H54 (cell line): ENCODE data around the gene COL23A1.

ENCODE experiments used
- DNase-seq: peaks from one replicate; pipeline ENCODE4 v3.0.0; 2011; ENCODE audit warnings: low spot score, mixed read lengths; ENCODE audit not compliant: insufficient read length
- FAIRE-seq: peaks from 3 replicates; lab custom pipeline; 2011; peaks lifted over from hg19 to GRCh38; lab: Jason Lieb, UNC
- POLR2A ChIP-seq: IDR thresholded peaks from 2 replicates; pipeline ENCODE4 v1.6.1; 2011; ENCODE audit warnings: low read depth, mild to moderate bottlenecking, low read length

The COL23A1 gene

DNA sequence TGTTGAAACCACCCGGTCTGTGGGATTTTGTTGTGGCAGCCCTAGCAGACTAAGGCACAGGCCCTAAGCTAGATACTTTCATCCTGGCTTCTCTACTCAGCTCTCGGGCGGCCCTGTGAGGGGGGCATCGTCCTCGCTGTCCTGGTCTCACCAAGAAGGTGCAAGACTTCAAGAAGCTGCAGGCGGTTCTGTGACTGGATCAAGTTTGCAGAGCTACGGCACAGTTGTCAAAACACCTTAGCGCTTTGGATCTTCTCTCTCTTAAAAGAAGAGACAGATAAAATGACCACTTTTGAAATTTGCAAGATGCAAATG lies 238.2 kb downstream of the COL23A1 start:
- FAIRE-seq (no peak), DNase-seq (no peak)
- TF ChIP-seq POLR2A, result no peak

DNA sequence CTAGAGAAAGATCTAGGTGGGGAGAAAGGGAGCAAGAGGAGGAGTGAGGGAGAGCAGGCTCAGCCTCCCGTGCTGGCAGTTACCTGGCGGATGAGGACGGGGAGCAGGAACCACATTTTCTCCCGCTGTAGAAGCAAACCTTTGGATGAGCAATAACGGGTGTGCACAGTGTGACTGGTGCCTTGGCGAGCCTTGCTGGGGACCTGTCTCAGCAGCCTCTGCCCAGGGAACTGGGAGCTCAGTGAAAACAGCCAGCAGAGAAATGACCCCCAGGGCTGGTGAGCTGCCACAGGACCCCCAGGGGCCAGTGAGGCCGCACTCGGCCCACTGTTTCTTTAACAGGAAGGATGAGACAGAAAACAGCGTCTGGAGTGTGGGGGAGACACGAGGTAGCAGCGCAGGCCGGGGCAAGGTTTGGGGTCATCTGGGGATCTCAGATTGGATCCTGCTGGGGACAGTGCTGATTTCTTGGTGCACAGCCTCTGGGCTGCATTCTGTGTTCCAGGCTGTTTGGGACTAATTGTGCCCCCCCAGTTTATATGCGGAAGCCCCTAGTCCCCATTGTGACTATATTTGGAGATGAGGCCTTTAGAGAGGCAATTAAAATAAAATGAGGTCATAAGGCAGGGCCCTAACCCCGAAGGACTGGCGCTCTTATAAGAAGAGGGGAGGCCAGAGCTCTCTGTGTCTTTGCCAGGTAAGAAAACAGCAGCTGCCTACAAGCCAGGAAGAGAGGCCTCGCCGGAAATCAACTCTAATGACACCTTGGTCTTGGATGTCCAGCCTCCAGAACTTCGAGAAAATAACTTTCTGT lies 238.8 kb downstream of the COL23A1 start:
- no peak for TF ChIP-seq POLR2A
- no peak for DNase-seq
- no peak for FAIRE-seq

DNA sequence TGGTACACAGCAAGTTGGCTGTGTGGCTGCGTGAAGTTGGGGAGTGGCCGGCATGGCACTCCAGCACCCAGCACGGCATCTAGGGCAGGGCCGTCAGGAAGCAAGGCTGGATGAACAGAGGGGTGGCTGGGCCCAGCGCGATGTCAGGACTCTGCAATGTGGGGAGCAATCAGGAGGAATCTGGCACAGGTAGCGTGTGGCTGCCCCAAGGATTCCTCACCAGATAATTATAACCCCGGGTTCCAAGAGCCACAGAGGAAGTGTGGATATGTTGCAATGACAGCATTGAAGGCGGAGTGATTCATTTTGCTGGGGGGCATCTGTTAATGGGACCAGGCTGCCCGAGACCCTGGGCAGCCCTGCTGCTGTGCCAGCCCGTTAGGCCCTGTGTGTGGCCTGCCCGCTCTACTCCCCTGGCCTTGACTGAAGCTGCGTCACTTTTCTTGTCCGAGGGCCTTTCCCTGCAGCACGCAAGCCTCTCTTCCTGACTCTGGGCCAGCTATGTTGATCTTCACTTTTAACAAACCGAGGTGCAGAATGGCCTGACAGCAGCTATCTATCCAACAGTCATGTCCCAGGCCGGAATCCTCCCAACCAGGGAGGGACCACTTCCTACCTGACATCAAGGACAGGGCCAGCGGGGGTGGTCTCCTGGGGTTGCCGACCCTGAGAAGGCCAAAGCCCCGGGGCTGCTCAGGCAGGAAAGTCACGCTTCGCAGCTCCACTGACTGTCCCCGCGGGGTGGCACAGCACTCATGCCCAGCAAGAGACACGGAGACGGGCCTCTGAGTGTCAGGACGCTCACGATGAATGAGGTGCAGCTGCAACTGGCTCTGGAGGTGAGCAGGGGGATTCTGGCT lies 239.6 kb downstream of the COL23A1 start:
- no peak for FAIRE-seq
- DNase-seq, result no peak
- TF ChIP-seq POLR2A, result no peak

DNA sequence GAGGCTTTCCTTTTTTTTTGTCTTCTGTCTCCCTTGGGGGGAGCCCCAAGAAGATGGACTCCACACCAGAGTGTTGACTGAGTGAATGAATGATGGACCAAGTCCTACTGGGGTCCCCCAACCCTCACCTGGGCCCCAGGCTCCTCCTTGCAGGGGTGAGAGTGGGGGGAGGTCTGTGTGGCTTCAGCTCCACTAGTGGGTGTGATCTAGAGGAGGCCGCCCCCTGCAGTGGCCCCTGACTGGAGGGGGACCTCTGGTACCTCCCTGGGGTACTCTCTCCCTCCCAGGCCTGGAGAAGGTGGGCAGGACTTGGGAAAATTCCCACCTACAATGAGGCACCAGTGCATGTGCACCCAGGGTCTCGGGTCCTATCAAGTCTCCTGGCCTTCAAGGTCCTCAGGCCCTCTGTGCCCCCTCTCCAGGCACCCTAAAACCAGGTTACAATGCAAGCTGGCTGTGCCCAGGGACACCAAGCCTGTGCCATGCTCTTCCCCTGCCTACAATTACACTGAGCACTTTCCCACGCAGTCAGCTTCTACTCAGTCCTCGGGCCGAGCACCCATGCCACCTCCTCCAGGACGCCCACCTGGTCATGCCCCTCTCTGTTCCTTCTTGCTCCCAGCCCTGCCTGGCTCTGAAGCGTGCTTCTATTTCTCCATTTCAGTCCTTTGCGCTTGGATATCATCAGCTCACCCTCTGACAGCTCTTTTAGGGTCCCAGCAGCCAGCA lies 240.4 kb downstream of the COL23A1 start:
- FAIRE-seq, result no peak
- TF ChIP-seq POLR2A, result no peak

DNA sequence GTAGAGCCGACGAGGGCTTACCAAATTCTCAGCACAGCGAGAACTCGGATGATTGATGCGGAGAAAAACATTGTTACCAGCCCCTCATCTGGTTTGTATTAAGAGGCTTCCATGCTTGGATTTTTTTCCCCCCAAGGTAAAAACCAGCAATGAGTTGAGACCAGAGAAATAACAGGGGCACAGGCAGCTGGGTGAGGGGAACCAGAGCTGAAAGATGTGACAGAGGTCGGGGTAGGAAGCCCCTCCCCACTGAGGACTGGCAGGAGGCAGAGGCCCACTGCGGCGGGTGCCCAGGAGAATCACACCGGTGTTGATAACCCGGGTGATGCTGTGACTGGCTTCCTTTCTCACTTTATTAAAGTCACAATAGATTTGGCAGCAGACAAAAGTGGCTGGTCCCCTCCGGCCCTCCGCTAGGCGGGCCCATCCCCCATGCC lies 241.1 kb downstream of the COL23A1 start:
- DNase-seq (no peak), FAIRE-seq (no peak)
- no peak for TF ChIP-seq POLR2A

More for the DNA sequence above, 240.4 kb downstream of the COL23A1 start:
- DNase-seq, result no peak

DNA sequence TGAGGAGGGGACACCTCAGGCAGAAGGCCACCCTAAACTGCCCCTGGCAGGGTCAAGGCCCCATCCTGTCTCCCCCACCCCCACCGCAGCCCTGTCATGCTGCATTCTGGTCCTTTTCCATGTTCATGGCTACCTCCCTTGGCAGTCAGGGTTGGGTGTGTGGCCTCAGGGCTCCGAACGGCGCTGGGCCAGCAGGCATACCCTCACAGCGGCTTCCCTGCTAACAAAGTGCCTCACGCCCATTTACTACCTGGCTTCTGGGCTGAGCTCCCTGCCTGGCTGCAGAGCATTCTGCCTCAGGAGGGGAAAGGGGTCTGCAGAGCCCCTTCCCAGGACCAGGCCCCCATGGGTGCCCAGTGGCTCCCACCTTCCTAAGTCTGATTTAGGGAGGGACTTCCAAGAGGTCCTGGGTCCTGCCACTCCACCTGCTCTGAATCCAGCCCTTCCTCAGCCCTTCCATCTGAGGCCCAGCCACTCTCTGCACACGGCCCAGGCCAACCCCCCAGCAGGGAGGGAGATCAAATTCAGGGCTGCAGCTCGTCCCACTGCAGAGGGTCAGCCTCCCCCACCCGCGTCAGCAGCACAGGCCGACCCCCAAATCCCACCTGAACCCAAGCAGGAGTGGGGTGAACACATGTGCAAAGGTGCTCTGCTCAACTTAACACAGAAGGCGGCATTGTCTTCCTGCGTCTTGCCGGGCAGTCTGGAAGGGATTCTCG lies 241.7 kb downstream of the COL23A1 start:
- no peak for DNase-seq
- TF ChIP-seq POLR2A, result no peak
- FAIRE-seq, result no peak

DNA sequence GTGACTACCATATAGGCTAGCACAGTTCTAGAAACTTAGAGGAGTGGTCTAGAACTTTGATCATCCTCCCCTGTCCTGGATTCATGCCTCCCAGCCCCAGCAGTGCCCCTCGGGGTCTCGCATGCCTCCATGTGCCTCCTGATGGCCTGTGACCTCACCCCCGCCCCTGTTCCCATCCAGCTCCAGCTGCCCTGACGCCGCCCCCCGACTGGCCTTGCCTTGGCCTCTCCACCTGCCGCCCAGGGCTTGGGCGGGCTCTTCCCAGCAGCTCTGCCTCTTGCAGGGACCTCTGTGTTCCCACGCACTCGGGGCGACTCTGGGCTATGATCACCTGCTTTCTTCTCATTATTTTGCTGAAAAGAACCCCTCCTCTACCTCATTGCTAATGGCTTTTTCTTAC lies 242.2 kb downstream of the COL23A1 start:
- FAIRE-seq (no peak), DNase-seq (no peak)
- TF ChIP-seq POLR2A, result no peak

DNA sequence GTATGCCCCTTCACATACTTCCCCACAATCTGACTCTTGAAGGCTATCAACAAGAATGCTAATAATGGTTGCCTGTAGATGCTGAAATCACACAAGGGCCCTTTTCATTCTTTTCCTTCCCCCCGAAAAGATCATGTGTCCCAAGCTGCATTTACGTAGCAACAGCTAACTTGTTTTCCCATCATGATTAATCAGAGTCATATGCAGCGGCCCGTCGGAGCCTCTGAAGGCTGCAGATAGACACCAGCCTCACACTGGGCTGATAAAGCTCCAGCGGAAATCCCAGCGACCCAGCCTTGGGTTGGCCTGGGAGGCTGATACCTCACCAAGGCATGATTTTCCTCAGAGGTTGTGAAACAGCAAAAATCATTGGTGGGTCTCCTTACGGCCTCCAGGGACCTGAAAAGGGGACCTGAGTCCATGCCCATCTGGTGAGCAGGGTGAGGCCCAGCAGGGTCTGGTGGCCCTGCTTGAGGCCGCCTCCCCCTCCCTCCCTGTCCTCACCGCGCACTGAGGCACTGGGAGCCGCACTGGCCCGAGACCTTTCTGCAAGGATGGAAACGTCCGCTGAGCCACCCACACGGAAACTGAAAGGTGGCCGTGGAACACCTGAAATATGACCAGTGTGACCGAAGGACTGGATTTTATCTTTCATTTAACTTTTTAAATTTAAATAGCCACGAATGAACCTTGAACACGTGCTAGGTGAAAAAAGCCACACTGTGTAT lies 243.4 kb downstream of the COL23A1 start:
- TF ChIP-seq POLR2A, result no peak
- FAIRE-seq (no peak), DNase-seq (no peak)

DNA sequence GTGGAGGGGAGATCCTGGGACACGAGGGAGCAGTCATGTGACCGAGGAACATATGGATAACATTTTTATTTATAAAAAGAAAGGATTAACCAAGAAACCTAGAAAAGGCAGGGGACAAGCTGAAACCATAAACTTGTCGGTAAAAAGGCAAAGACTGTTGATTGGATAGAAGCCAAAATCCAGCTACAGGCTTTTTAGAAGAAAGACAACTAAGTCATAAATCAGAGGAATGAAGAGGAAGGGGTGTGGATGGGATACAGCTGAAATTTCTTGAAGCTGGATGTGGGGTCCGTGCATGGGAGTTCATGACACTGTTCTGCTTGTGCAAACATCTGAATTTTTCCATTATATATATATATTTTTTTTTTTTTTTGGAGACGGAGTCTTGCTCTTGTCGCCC lies 246.9 kb downstream of the COL23A1 start:
- no peak for TF ChIP-seq POLR2A
- DNase-seq (no peak), FAIRE-seq (no peak)

DNA sequence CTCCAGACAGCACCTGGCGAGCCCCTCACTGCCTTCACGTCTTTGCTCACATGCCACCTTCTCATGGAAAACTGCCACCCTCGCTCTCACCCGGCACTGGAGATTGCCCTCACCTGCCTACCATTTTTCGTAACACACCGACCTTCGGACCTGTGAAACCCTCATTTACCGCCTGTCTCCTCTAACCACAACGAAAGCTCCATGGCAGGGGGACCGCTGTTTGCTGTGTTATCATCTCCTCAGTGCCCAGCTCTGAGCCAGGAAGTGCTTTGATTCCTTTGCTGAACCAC lies 248.4 kb downstream of the COL23A1 start:
- FAIRE-seq, result no peak

DNA sequence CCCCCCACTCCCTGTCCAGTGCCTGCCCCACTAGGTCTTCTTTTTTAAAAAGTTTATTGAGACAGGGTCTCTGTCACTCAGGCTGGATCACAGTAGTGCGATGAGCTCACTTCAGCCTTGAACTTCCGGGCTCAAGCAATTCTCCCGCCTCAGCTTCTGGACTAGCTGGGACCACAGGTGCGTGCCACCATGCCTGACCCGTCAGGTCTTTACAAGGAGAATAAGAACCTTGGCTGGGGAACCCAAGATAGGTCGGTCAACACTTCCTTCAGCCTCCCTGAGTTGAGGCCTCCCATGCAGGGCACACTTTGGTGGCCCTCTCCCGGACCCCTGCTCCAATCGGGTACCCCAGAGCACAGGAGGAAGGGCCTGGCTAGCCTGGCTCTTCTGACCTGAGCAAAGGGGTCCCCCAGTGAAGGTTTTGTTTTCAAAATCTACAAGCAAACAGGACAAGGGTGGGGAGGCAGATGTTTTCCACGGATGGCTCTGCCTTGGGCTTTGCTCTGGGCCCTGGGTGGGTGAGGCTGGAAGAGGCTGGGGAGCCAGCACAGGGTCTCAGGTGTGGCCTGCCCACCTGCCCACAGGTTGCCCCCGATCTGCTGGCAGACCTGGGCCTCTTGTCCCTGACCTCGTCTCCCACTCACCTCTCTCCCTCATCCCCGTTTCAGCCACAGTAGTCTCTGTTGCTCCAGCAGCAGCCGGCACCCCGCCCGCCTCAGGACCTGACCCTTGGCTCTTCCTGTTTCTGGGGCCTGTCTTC lies 248.9 kb downstream of the COL23A1 start:
- TF ChIP-seq POLR2A, result no peak
- FAIRE-seq, result no peak
- no peak for DNase-seq

More for the DNA sequence above, 248.4 kb downstream of the COL23A1 start:
- no peak for TF ChIP-seq POLR2A
- no peak for DNase-seq

DNA sequence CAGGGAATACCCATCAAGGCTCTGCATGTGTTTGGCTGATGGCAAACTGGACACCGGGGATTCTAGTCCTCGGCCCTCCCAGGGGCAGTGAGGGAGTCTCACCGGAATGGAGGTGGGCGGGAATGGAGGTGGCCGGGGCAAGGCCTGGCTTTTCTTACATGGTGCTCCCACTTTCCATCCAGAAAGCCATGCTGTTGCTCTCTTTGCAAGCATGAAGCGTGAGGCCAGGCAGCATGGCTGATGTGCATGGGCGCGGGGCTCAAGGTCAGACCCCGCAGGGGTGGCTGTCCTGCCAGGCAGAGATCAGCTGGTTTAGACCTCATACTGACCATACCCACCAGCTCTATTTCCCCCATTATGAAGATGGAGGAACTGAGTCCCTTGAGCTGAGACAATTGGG lies 249.6 kb downstream of the COL23A1 start:
- TF ChIP-seq POLR2A, result no peak
- DNase-seq (no peak), FAIRE-seq (no peak)
